SKM-1 treated with dmso at 0.1 percent for 144 hours (cell line): ENCODE measurements around the gene SNRPN.
A peak's percentile ranks its signal among the peaks of the same experiment; 100 is the strongest.
"Not testable (repeated sequence)": the region's sequence is repeated elsewhere in the genome, so short reads cannot be mapped to it uniquely, and the experiment has no call there.

ENCODE experiments used
- DNase-seq: peaks from one replicate; lab custom pipeline; 2025; ENCODE audit not compliant: unreplicated experiment; lab: John Stamatoyannopoulos, UW

The SNRPN gene

DNA sequence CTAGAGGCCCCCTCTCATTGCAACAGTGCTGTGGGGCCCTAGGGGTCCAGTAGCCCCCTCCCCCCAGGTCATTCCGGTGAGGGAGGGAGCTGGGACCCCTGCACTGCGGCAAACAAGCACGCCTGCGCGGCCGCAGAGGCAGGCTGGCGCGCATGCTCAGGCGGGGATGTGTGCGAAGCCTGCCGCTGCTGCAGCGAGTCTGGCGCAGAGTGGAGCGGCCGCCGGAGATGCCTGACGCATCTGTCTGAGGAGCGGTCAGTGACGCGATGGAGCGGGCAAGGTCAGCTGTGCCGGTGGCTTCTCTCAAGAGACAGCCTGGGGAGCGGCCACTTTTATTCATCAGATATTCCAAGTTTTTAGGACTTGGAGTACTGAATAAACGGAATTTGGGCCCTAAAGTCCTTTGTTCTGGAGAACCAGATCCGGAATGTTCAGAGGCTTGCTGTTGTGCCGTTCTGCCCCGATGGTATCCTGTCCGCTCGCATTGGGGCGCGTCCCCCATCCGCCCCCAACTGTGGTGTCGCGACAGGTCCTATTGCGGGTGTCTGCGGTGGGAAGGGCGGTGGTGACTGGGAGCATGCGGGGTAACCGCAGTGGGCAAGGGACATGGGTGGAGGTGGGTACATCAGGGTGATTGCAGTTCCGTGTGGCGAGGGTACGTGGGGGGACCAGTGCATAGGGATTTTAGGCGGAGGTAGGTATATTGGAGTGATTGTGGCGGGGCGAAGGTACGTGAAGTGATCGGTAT is at the start of gene SNRPN, which contains the start of gene SNURF:
TSS of gene SNRPN (plus strand) at position 205 of the 748 bp plus-strand sequence. CDS start 19,467 bp downstream, outside the sequence.
TSS of gene SNURF (plus strand) at position 205 of the 748 bp plus-strand sequence. CDS start at position 267, 62 bp downstream.
- DNase-seq, result peak; percentile 14

DNA sequence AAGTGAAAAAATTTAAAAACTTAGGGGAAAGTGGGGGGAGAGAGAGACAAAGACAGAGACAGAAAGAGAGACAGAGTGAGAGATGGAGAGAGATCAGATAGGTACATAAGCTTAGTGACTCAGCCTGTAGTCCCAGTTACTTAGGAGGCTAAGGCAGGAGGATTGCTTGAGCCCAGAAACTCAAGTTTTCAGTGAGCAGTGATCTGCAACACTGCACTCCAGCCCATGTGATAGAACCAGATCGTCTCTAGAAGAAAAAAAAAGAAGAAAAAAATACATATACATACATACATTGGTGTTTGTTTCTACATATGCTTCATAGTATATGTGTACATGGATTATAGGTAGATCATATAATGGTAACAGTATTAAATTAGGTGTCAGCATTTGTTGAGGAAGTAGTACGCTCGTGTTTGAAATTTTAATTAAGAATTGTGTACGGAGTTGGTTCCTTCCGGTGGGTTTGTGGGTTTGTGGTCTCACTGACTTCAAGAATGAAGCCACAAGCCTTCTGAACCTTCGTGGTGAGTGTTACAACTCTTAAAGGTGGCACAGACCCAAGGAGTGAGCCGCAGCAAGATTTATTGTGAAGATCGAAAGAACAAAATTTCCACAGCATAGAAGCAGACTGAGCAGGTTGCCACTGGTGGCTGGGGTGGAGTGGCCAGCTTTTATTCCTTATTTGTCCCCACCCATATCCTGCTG is 38.3 kb upstream of the SNRPN start:
- peak; percentile 2 for DNase-seq

DNA sequence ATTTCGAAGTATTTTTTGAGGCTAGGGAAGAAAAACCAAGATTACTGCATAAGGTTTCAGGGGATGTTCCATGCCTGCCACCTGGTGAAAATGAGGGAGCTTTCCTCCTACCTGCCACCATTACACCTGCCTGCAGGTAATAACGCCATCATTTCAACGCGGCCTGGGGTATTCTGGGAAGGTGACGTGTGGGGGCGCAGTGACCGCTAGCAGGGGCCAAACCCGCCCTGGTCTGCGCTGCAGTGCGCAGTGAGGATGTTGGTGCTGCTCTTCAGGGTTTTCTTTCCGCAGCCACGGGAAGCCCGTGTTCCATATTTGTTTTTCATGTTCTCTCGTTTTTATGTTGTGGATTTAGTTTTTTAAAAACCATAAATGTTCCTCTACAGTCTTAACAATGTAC is 37.4 kb upstream of the SNRPN start:
- DNase-seq, result no peak

DNA sequence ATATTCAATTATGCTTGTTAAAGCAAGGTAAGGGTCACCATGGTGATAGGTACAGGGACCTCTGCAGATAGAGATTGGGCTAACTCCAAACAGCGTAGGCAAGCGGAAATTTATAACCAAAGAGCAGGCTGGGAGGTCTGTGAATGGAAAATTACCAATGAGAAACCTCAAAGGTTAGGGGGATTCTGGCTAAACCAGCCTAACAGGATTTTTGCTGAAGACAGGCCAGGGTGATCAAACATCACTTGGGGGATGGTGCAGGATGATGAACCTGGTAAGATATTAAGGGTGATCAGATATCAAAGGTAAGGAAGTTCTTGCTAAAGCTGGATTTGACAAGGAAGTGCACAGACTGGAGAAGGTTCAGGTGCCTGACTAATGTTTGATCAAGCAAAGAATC is 35.3 kb upstream of the SNRPN start:
- DNase-seq, result no peak

DNA sequence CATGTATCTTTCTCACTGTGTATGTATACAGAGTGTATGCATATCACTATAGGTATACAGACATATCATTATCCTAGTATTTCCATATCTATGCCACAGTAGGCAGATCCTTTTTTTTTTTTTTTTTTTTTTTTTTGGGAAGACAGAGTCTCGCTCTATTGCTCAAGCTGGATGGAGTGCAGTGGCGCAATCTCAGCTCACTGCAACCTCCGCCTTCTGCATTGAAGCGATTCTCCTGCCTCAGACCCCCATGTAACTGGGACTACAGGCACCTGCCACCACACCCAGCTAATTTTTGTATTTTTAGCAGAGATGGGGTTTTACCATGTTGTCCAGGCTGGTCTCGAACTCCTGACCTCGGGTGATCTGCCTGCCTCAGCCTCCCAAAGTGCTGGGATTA is 32.0 kb upstream of the SNRPN start:
- DNase-seq, result not testable (repeated sequence)

DNA sequence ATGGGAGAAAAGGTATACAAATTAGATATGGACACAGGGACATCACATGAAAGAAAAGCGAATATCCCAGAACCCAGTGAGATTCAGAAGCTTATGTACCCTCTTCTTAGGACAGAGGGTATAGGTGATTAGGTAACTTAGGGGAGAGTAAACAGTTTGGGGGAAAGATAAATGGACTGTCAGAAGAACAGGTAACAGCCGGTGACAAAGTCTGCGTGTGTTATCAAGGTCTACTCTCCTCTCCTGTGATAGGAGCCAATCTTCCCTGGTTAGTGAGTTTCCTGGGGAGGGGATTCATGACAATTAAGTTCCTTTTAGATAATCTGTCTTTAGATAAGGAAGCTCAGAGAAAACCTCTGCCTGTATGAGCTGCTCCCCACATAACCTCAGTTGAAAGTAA is 30.6 kb upstream of the SNRPN start:
- DNase-seq, result no peak

DNA sequence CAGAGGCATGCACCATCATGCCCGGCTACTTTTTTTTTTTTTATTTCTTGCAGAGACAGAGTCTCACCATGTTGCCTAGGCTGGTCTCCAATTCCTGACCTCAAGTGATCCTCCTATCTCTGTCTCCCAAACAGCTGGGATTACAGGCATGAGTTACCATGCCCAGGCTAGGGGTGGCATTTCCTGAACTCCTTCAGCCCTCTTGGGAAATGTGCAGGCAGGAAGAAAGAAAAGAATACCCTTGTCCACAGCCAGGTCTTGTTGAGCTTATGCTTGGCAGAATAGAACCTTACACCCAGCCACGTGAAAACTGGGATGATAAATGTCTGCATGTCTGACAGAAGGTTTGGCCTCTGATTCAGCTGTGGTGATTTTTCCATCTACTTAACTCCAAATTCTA is 30.2 kb upstream of the SNRPN start:
- DNase-seq, result no peak

DNA sequence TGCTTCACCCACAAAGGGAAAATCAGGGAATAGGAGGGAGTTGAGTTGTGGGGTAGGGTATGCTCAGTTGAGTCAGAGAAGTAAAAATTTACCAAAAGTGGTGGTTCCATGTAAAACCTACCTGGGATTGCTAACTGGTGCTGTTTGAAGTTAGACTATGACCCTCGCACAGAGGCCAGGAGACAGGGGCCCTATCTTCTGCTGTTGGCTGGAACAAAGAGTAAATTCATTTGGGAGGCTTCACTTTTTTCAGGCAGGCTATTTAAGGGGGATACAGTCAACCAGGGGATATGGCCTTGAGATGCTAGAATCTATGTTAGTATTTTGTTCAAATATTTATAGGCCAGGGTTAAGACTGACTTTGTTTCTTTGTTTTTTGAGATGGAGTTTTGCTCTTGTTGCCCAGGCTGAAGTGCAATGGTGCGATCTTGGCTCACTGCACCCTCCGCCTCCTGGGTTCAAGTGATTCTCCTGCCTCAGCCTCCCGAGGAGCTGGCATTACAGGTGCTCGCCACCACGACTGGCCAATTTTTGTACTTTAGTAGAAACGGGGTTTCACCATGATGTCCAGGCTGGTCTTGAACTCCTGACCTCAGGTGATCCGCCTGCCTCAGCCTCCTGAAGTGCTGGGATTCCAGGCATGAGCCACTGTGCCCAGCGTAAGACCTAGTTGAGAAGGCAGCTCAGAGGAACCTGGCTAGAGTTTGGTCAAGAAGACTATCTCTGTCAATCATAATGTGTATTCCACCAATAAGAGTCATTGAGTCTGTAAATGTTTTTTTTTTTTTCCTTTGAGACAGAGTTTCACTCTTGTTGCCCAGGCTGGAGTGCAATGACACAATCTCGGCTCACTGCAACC is 22.7 kb upstream of the SNRPN start:
- not testable (repeated sequence) for DNase-seq

DNA sequence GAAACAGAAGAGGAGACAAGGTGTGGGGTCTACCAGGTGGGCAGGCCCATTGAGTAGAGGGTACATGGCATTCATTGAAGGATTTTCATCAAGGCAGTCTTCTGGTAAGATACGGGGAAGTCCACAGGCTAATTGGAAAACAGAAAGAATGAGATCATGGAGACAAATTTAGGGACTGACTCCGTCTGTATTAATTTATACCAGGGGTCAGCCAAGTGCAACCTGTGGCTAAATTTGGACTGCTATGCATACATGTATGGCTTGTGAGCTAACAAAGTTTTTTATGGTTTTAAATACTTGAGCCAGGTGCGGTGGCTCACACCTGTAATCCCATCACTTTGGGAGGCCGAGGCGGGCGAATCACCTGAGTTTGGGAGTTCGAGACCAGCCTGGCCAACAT is 21.1 kb upstream of the SNRPN start:
- no peak for DNase-seq

DNA sequence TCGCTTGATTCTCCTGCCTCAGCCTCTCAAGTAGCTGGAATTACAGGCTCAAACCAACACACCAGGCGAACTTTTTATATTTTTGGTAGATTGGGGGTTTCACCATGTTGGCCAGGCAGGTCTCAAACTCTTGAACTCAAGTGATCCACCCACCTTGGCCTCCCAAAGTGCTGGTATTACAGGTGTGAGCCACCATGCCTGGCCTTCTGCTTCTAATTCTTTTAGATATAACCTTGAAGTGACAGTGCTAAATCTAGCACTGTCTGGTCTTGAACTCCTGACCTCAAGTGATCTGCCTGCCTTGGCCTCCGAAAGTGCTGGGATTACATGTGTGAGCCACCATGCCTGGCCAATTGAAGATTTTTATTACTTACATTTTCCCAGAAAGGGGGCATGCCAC is 16.6 kb upstream of the SNRPN start:
- DNase-seq, result not testable (repeated sequence)

DNA sequence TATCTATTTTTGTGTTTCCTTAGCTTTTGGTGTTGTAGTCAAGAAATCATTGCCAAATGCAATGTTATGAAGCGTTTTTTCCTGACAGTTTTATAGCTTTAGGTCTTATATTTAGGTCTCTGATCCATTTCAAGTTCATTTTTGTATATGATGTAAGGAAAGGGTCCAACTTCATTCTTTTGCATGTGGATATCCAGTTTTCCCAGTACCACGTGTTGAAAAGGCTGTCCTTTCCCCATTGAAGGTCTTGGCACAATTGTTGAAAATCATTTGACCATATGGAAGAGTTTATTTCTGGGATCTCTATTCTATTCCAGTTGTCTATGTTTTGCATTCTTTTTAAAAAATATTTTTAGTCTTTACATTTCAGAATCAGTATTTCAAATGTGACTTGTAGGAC is 14.6 kb upstream of the SNRPN start:
- DNase-seq, result no peak

DNA sequence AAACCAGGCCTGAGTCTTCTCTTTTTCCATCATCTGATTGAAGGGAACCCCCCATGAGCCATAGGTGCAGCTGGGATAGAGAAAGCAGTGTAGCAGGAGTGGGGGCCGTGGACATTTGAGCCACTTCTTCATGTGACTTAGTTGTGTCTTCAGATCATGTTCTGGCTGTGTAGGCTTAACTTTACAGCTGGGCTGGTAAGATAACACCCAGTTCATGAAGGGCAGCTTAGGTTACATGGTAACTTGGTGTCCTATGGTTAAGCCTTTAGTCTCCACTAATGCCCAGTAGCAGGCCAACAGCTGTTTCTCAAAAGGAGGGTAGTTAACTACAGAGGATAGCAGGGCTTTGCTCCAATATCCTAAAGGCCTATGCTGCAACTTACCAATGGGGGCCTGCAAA is 11.4 kb upstream of the SNRPN start:
- DNase-seq, result no peak

DNA sequence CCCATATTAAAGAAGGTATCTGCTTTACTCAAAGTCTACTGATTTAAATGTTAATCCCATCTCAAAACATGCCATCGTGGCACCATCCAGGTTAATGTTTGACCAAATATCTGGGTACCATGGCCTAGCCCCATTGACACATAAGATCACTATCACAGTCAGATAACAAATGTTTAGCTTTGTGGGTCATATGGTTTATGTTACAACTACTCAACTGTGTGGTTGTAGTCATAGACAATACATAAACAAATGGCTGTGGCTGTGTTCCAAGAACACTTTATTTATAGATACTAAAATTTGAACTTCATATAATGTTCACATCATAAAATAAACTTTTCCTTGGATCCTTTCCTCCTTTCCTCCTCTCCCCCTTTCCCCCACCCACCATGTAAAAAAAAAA is 9.8 kb upstream of the SNRPN start:
- no peak for DNase-seq

DNA sequence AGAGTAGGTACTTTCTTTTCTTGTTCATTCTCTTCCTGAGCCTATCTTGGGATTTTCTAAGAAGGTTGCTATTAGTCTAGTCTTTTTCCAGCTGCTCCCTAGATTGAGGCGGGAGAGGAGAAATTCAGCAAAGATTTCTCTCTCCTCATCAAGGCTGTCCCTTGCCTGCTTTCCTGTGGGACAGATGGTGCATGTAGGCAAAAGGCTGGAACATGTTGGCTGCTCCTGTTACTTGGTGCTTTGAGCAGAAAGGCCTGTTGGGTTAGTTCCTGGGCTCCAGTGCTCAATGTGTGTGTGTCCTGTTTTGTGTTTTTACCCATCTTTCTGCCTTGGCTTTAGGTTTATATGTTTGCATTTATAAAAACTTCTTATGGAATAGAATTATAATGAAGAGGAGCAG is 9.1 kb upstream of the SNRPN start:
- no peak for DNase-seq

DNA sequence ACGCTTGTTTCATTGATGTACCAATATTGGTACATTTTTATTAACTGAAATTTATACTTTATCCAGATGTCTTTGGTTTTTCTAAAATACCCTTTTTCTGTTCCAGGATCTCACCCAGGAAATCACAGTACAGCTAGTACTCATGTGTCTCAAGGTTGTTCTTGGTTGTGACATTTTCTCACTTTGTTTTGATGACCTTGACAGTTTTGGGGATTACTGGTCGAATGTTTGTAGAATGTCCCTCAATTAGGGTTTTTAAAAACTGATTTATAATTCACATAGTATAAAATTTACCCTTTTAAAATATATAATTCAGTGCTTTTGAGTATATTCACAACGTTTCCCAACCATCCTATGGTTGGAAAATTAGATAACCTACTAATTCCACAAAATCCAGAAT is 6.3 kb upstream of the SNRPN start:
- DNase-seq, result no peak

DNA sequence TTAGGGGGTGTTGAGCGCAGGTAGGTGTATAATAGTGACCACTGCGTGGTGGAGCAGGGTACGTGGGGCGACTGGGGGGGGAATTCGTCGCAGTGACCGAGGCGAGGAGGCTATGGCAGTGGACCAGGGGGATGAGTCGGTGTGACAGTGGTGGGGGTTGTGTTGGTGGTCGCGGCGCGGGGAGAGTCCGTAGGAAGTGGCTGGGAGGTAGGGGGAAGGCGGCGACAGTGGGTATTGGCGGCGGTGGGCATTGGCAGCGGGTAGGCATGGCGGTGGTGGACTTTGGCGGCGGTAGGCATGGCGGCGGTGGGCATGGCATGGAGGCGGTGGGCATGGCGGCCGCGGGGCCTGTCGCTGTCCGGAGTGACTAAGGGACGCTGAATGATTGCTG is 739 bp downstream of the SNRPN start:
- DNase-seq, result no peak

DNA sequence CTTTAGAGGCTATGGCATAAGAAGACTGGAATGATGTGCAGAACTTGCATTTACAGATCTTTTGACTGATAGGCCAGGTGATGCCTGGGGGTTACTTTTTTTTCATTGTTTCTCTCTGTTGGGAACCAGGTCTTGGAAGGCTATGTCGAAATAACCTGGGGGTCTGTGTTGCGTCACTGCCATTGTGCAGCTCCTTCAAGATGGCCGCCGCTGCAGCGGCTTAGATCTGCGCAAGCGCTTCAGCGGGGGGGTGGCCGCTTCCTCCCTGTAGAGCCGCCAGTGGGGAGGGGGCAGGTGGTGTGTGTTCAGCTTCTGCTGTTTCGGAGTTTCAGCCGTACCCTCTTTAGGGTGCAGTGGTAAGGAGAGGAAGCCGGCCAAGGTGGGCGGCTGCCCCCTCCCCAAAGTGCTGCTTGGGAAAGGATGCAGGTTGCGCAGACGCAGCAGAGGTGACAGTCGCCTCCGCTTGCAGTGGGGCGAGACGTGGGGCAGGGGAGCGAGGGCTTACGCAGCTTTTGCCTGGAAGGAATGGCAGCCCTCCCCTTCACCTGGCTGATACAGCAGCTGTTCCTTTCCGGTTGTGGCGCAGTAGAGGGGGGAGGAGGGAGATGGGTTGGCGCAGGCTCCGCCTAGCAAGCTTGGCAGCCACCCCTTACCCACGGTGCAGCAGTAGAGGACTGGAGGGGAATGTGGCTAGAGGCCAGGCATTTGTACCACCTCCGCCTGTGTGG is 1.5 kb downstream of the SNRPN start:
- DNase-seq, result peak; percentile 63

DNA sequence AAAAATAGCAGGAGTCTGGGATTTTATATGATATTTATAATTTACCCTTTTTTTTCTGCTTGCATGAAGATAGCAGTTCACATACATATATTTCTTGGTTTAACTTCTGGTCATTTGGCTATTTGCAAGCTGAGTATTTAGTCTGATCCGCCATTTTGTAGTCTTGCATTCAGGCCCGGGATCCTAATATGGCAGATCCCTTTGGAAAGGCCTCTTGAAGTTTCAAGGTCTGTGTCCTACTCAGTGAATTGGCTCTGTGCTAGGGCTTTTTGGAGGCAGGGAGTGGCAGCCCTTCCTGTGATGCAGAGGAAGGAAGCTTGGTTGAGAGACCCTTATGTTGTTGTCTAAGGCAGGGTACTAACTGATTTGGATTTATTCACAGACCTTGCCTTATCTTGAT is 2.9 kb downstream of the SNRPN start:
- no peak for DNase-seq

DNA sequence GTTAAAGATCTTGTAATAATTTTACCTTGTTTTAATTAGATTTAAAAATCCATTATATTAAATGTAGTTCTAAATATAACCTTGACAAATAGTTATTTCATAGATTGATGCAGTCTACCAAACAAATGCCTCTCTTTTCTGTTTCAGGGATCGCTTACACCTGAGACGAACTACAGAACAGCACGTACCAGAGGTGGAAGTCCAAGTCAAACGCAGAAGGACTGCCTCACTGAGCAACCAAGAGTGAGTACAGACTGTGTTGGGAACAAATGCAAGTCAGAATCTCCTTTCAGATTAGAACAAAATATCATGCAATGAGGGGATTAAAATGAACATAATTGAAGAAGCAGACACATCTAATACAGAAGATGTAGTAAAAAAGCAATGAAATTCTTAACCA is 7.2 kb downstream of the SNRPN start:
- no peak for DNase-seq

DNA sequence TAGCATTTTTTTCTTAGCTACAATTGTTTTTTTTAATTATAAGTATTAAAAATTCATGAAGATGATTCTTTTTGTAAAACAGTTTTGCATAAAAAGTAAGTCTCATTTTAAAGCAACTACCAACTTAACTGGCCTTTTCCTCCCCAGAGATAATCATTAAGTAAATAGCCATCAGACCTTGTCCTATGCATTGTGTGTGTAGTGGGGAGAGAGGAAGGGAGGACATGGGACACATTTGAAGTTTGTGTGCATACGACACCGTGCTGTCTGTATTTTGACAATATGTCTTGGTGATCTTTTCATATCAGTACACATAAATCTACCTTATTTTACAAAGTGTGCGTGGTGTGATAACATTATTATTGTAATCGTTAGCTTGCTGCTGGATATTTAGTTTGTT is 8.1 kb downstream of the SNRPN start:
- DNase-seq, result no peak
